ENCODE results near the gene HOXA1.

Gene HOXA1

DNA sequence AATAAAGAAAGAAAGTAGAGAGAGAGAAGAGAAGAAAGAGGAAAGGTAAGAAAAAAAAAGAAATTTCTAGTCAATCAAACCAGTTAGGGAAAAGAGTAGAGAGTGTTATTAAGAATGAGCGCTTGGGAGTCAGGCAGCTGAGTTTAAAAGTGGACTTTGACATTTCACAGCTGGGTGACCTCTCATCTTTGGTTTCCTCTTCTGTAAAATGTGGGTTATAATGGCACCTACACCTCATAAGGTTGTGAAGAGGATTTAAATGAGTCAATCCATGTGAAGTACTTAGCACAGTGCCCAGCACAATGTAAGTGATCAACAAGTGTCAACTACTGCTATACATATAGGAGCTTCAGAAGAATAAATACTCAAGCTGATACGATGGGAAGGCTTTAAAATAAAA, 12.2 kb downstream of the HOXA1 start:
- Mint-ChIP-seq H3K27ac (no peak overlapping the region), H3K9me3 (no peaks in the 10 kb centered on the region), H3K4me1 (ENCODE audit: low read depth) (peaks cover 15% of the 10 kb centered on the region), H3K4me3 (no peak overlapping the region), H3K36me3 (ENCODE audit: low read depth) (no peaks in the 10 kb centered on the region), H3K27me3 (peaks cover 29% of the 10 kb centered on the region)
- intact Hi-C loops (cut with micrococcal nuclease), result no loop called here

DNA sequence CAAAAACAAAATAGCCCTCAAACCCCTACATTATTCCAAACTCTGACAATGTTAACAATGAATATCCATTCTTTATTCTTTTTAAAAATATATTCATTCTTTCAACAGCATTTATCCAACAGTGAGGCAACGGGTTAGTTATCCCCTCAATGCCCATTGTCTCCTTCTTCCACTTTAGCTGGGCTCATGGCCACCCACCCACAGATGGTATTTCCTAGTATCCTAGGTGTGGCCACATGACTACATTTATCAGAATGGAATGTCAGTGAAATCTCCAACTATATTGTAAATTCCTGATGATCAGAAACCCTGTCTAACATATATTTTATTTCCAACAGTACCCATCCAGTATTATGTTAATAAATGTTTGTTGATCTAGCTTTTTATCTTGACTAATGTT, 13.6 kb downstream of the HOXA1 start:
- H3K4me3 Mint-ChIP-seq, result no peak overlapping the region
- no peaks in the 10 kb centered on the region for H3K36me3 Mint-ChIP-seq (ENCODE audit: low read depth)
- intact Hi-C loops (cut with micrococcal nuclease), result no loop called here

DNA sequence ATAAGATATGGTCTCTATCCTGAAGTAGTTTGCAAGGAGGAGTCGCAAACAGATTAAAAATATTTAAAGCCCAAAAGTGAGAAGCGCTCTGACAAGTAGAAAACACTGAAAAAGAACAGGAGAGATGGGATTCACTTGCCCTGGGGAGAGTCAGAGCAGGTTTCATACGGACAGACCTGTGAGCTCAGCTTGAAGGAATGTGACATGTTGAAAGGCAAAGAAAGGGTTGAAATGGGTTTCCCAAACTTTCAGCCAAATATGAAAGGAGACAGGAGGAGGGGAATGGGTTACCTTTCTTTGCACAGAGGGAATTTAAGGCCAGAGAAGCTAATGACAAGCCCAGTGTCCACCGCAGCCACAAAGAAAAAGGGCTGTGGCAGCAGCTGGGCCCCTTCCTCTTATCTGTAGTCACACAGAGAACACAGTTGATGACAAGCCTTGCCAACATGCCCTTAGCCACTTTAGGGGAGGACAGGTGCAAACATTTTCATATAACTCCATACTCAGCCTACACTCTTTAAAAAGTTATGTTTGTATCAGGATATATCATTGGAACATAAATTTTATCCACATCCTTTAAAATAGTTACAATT, 14.9 kb downstream of the HOXA1 start:
- H3K36me3 Mint-ChIP-seq (ENCODE audit: low read depth), result no peaks in the 10 kb centered on the region
- H3K27me3 Mint-ChIP-seq, result peaks cover 7% of the 10 kb centered on the region
- H3K27ac Mint-ChIP-seq, result no peak overlapping the region
- H3K4me1 Mint-ChIP-seq (ENCODE audit: low read depth), result peaks cover 10% of the 10 kb centered on the region
- H3K9me3 Mint-ChIP-seq, result no peaks in the 10 kb centered on the region
- H3K4me3 Mint-ChIP-seq, result no peak overlapping the region
- intact Hi-C loops (cut with micrococcal nuclease), result no loop called here

More for the DNA sequence above, 13.6 kb downstream of the HOXA1 start:
- H3K27ac Mint-ChIP-seq, result no peak overlapping the region
- peaks cover 14% of the 10 kb centered on the region for H3K27me3 Mint-ChIP-seq
- H3K4me1 Mint-ChIP-seq (ENCODE audit: low read depth), result peaks cover 10% of the 10 kb centered on the region
- H3K9me3 Mint-ChIP-seq, result no peaks in the 10 kb centered on the region

DNA sequence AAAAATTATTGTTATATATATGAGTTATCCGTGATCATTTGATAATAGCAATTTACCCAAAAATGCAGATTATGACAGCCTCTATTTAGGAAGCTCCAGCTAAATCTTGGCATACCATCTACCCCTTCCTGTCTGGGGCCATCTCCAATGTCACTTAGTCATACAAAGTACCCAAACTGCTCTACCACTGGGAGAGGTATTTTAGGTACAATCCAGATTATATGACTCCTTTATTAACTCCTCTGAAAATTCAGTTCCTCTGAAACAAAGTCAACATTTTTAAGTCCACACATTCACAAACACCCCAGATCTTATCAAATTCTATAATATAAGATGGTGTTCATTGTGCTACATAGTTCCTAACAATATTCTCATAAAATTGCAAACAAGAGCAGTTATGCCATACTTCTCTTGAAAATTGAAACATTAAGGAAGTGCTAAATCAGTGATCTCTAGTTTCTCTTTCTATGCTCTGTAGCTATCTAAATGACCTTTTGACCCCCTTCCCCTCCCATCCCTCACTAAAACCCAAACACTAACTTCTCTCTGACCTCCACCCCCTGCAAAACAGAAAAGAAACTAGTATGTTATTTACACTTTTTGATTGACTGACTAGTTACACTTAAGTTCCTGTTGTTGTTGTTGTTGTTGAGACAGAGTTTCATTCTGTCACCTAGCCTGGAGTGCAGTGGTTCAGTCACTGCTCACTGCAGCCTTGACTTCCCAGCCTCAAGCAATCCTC, 16.4 kb downstream of the HOXA1 start:
- intact Hi-C loops (cut with micrococcal nuclease), result no loop called here
- H3K4me1 Mint-ChIP-seq (ENCODE audit: low read depth), result peaks cover 10% of the 10 kb centered on the region
- no peaks in the 10 kb centered on the region for H3K9me3 Mint-ChIP-seq
- H3K4me3 Mint-ChIP-seq, result no peak overlapping the region
- H3K36me3 Mint-ChIP-seq (ENCODE audit: low read depth), result no peaks in the 10 kb centered on the region
- peaks cover 4% of the 10 kb centered on the region for H3K27me3 Mint-ChIP-seq
- peak overlapping the region; percentile 43 for H3K27ac Mint-ChIP-seq

DNA sequence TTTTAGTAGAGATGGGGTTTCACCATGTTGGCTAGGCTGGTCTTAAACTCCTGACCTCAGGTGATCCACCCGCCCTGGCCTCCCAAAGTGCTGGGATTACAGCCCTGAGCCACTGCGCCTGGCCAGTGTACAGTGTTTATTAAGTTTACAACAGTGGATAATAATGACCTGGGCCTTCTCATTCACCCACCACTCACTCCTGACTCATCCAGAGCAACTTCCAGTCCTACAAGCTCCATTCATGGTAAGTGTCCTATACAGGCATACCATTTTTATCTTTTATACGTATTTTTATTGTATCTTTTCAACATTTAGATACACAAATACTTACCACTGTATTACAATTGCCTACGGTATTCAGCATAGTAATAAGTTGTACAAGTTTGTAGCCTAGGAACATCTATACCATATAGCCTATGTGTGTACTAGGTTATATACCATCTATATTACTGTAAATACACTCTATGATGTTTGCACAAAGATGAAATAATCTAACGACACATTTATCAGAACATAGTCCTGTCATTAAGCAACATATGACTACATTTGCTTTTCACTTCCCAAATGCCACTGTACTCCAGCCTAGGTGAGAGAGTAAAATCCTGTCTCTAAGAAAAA, 17.1 kb downstream of the HOXA1 start:
- peaks cover 10% of the 10 kb centered on the region for H3K4me1 Mint-ChIP-seq (ENCODE audit: low read depth)
- peaks cover 4% of the 10 kb centered on the region for H3K27me3 Mint-ChIP-seq
- no peaks in the 10 kb centered on the region for H3K9me3 Mint-ChIP-seq
- H3K27ac Mint-ChIP-seq, result no peak overlapping the region
- intact Hi-C loops (cut with micrococcal nuclease), result no loop called here
- no peak overlapping the region for H3K4me3 Mint-ChIP-seq
- no peaks in the 10 kb centered on the region for H3K36me3 Mint-ChIP-seq (ENCODE audit: low read depth)

DNA sequence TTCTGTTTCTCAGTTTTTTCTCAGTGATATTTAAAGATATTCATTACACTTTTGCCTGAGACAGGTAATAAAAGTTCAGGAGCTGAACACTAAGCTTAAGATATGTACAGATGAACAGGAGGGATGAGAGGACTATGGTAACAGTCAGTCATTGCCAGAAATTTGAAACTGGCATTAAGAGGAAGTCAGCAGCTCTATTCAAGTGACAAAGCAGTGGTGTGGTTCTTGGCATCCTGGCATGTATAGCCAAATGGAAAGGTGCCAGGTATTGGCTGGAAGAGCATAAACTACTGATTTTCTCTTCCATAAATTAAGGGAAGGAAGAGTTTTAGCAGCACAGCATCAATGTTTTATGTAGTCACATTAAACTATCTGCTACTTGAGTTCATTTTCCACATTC, 22.7 kb downstream of the HOXA1 start:
- no peak overlapping the region for H3K27ac Mint-ChIP-seq
- H3K4me3 Mint-ChIP-seq, result no peak overlapping the region
- no peaks in the 10 kb centered on the region for H3K9me3 Mint-ChIP-seq
- H3K36me3 Mint-ChIP-seq (ENCODE audit: low read depth), result no peaks in the 10 kb centered on the region
- no peaks in the 10 kb centered on the region for H3K4me1 Mint-ChIP-seq (ENCODE audit: low read depth)
- intact Hi-C loops (cut with micrococcal nuclease), result no loop called here
- H3K27me3 Mint-ChIP-seq, result no peaks in the 10 kb centered on the region

DNA sequence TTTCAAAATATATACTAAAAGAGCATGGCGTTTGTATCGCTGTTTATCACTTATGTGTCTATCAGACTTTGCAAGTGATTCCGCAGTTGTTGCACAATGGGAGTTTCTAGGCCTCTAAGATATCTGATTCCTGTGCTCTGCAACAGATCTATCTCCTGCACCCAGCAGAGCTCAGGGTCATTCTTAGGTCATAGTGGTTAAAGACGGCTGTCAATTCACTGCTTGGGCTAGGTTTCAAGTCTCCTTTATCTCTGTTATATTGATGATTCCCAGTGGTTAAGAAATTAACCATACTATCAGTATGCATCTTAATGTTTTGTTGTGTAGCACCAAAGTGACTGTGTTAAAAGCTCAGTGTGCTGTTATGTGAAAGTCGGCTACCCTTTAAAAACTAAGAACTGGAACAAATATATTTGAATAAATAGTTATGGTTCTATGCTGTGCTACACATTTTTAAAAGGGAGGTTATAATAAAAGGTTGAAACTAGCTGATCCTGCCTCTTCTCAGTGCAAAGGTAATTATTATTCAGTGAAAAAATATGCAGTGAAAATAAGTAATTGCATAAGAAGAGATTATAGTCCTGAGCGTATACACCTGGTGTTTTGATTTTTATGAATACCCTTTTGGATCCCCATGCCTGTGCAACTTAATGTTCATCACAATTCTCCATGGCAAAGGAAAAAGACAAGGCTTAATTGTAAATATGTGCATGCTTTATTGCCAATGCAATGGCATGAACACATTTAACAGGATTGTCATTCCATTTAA, 24.0 kb downstream of the HOXA1 start:
- peaks cover 9% of the 10 kb centered on the region for H3K4me1 Mint-ChIP-seq (ENCODE audit: low read depth)
- no peaks in the 10 kb centered on the region for H3K36me3 Mint-ChIP-seq (ENCODE audit: low read depth)
- no peaks in the 10 kb centered on the region for H3K9me3 Mint-ChIP-seq
- H3K4me3 Mint-ChIP-seq, result no peak overlapping the region
- no peak overlapping the region for H3K27ac Mint-ChIP-seq
- intact Hi-C loops (cut with micrococcal nuclease), result no loop called here
- H3K27me3 Mint-ChIP-seq, result no peaks in the 10 kb centered on the region

DNA sequence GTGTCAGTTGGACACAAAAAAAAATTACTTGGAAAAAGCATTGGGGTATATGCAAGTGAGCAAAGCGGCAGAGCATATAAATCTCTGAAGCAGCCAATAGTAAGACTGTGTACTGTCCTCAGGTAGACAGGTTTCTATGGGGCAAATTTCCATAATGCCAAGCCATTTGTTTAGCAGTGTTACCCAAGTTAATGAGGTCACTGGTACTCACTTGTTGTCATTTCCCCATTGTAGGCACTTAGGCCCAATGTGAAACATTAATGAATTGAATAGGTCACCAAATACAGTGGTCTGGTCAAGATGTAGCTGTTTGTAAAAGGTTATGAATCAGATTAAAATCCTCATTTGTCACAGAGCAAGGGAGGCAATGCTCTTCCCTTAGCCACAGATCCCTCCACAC, 27.5 kb downstream of the HOXA1 start:
- Mint-ChIP-seq H3K9me3 (no peaks in the 10 kb centered on the region), H3K27ac (no peak overlapping the region), H3K4me3 (no peak overlapping the region), H3K27me3 (peaks cover 1% of the 10 kb centered on the region), H3K4me1 (ENCODE audit: low read depth) (peaks cover 11% of the 10 kb centered on the region), H3K36me3 (ENCODE audit: low read depth) (no peaks in the 10 kb centered on the region)
- intact Hi-C loops (cut with micrococcal nuclease), result no loop called here

DNA sequence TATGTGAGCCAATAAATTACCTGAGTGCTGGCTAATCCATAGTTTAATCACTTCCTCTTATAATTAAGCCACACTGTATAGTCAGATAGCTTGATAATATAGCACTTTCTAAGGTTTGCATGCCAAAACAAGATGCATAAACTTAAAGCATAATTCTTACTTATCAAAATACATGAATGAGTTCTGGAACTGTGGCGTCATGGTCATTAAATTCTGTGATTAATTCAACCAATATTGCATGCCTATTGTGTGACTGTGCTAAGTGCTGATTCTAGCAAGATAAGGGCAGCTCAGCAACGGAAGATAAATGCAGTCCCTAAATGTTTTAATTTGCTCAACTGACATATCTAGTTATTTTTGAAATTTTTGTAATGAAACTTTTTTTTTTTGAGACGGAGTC, 29.7 kb downstream of the HOXA1 start:
- no peaks in the 10 kb centered on the region for H3K9me3 Mint-ChIP-seq
- H3K4me3 Mint-ChIP-seq, result no peak overlapping the region
- H3K36me3 Mint-ChIP-seq (ENCODE audit: low read depth), result no peaks in the 10 kb centered on the region
- H3K27ac Mint-ChIP-seq, result no peak overlapping the region
- H3K27me3 Mint-ChIP-seq, result peaks cover 3% of the 10 kb centered on the region
- H3K4me1 Mint-ChIP-seq (ENCODE audit: low read depth), result peaks cover 11% of the 10 kb centered on the region
- intact Hi-C loops (cut with micrococcal nuclease), result no loop called here

DNA sequence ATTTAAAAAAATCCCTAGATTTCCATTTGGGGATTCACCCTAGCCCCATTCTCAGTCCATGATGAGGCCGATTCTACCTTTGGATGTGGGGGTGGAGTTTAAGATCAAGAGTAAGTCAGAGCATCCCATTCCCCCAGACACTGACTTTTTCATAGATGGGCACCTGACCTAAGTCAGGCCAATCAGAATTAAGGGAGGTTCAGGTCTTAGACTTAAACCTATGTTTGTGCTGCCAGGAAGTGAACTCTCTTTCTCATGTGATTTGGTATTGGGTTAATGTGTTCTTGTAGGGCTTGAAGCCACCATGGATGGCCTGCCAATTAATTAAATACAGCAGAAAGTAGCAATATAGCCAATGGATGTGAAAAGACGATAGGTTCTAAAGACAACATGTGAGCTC, 30.1 kb downstream of the HOXA1 start:
- Mint-ChIP-seq H3K4me3 (no peak overlapping the region), H3K27ac (no peak overlapping the region), H3K36me3 (ENCODE audit: low read depth) (no peaks in the 10 kb centered on the region), H3K27me3 (peaks cover 6% of the 10 kb centered on the region), H3K9me3 (no peaks in the 10 kb centered on the region), H3K4me1 (ENCODE audit: low read depth) (peaks cover 11% of the 10 kb centered on the region)
- intact Hi-C loops (cut with micrococcal nuclease), result no loop called here

DNA sequence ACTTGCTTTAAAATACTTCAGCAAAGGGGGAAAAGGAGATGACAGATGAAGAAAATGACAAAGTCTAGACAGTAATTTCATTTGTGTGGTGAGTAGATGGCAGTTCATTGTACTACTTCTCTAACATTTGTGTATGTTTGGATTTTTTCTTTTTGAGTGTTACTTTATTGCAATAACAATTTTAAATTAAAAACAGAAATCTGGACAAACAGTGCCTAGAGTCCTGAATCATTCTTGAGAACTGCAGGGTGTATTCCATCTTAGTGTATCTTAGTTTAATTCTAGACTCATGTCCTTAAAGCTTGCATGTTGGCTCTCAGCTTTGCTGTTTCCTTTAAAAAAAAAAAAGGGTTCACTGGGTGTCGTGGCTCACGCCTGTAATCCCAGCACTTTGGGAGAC, 31.1 kb downstream of the HOXA1 start:
- intact Hi-C loops (cut with micrococcal nuclease), result no loop called here
- Mint-ChIP-seq H3K27me3 (peaks cover 13% of the 10 kb centered on the region), H3K27ac (no peak overlapping the region), H3K36me3 (ENCODE audit: low read depth) (no peaks in the 10 kb centered on the region), H3K4me1 (ENCODE audit: low read depth) (peaks cover 11% of the 10 kb centered on the region), H3K4me3 (no peak overlapping the region), H3K9me3 (no peaks in the 10 kb centered on the region)

DNA sequence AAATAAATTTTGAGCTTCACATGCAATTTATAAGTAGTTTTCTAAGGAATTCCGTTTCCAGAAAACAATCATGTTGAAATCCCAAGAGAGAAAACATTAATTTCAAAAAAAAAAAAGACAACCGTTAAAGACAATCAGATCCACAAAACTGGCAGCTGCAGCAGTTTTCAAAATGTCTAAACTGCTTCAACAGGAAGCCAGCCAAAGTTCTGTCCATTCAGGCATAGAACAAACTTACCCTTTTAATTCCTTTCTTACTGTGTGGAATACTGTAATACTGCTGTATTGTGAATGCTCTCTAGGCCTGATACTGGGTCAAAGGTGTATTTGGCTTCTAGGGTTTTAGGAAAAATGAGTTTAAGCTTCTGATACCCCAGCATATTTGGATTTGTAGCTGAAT, 31.6 kb downstream of the HOXA1 start:
- H3K4me3 Mint-ChIP-seq, result no peak overlapping the region
- peaks cover 11% of the 10 kb centered on the region for H3K4me1 Mint-ChIP-seq (ENCODE audit: low read depth)
- H3K9me3 Mint-ChIP-seq, result no peaks in the 10 kb centered on the region
- no peak overlapping the region for H3K27ac Mint-ChIP-seq
- H3K36me3 Mint-ChIP-seq (ENCODE audit: low read depth), result no peaks in the 10 kb centered on the region
- H3K27me3 Mint-ChIP-seq, result peaks cover 13% of the 10 kb centered on the region
- intact Hi-C loops (cut with micrococcal nuclease), result no loop called here

DNA sequence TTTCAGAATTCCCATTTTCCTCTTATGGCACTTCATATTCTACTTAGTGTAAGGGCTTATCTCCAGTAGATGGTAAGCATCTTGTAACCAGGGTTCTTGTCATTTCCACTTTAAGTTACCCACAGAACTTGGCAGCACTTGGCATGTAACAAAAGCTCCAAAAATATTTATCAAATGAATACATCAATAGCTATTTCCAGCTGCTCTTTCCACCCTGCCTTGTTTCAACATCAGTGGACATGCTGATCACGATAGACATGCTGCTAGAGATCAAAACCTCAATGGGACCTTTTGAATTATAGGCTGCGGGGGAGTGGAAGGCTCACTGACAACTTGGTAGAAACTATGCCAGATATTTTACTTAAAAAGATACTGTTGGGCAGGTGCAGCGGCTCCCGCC, 32.9 kb downstream of the HOXA1 start:
- Mint-ChIP-seq H3K4me3 (no peak overlapping the region), H3K27ac (no peak overlapping the region), H3K9me3 (no peaks in the 10 kb centered on the region), H3K4me1 (ENCODE audit: low read depth) (peaks cover 11% of the 10 kb centered on the region), H3K27me3 (peaks cover 13% of the 10 kb centered on the region), H3K36me3 (ENCODE audit: low read depth) (no peaks in the 10 kb centered on the region)
- intact Hi-C loops (cut with micrococcal nuclease), result no loop called here

DNA sequence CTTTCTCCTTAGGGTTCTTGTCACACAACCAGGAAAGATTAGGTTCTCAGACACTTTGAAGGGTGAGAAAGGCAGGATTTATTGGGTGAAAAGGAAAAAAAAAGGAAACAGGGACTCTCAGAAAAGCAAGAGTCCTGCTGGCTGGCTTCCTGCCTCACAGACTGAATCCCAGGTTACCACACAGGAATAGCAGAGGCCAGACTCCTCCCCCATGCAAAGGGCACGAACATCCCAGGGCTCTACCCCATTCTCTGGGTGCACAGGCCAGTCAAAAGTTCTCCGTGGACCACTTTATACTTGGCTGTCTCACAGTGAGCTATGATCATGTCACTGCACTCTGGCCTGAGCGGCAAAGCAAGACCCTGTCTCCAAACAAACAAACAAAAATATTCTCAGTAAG, 42.6 kb downstream of the HOXA1 start:
- H3K4me3 Mint-ChIP-seq, result no peak overlapping the region
- no peaks in the 10 kb centered on the region for H3K36me3 Mint-ChIP-seq (ENCODE audit: low read depth)
- intact Hi-C loops (cut with micrococcal nuclease), result no loop called here
- no peaks in the 10 kb centered on the region for H3K9me3 Mint-ChIP-seq
- no peak overlapping the region for H3K27ac Mint-ChIP-seq
- H3K27me3 Mint-ChIP-seq, result no peaks in the 10 kb centered on the region
- no peaks in the 10 kb centered on the region for H3K4me1 Mint-ChIP-seq (ENCODE audit: low read depth)
